ENCODE measurements around the gene CCDC170. TPM values are rescaled to one million over a fixed set of nuclear protein-coding genes. Genes with fewer than 3 reads are reported as not detected.

Gene CCDC170
- total RNA-seq, 1 donor from 2014 or later, result not detected

DNA sequence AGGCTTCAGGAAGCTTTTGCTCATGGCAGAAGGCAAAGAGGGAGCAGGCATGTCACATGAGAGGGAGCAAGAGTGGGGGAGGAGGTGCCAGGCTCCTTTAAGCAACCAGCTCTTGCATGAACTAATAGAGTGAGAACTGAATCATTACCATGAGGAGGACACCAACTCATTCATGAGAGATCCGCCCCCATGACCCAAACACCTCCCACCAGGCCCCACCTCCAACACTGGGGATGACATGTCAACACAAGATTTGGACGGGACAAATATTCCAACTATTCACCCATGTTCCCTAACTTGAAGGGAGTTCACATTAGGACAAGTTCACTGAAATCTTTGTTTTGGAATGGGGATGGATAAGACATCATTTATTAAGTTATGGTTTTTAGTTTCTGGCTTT is 158.5 kb downstream of the CCDC170 start:
- Histone ChIP-seq H3K4me3 (ENCODE audit: low read depth, low read length) (no peak overlapping the region), H3K27me3 (ENCODE audit: control insufficient read depth, insufficient read depth, low read length) (no peaks in the 10 kb centered on the region), H3K36me3 (ENCODE audit: control insufficient read depth, insufficient read depth, low read length) (no peaks in the 10 kb centered on the region)
- FAIRE-seq (no peak), DNase-seq (ENCODE audit: low read depth) (peak; percentile 87)
- TF ChIP-seq, protein P1, sequence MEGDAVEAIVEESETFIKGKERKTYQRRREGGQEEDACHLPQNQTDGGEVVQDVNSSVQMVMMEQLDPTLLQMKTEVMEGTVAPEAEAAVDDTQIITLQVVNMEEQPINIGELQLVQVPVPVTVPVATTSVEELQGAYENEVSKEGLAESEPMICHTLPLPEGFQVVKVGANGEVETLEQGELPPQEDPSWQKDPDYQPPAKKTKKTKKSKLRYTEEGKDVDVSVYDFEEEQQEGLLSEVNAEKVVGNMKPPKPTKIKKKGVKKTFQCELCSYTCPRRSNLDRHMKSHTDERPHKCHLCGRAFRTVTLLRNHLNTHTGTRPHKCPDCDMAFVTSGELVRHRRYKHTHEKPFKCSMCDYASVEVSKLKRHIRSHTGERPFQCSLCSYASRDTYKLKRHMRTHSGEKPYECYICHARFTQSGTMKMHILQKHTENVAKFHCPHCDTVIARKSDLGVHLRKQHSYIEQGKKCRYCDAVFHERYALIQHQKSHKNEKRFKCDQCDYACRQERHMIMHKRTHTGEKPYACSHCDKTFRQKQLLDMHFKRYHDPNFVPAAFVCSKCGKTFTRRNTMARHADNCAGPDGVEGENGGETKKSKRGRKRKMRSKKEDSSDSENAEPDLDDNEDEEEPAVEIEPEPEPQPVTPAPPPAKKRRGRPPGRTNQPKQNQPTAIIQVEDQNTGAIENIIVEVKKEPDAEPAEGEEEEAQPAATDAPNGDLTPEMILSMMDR (IDR thresholded peaks at IDR 0.05; ENCODE audit: insufficient read depth, low read length, severe bottlenecking), result no peak

- H3K4me3 ChIP-seq (ENCODE audit: low read depth, low read length), result no peak overlapping the region
- no peak for FAIRE-seq
These were observed 161.3 kb downstream of the CCDC170 start for GRCh38 chr6:151655099-151655498.

GRCh38 chr6:151656392-151656791 is 162.6 kb downstream of the CCDC170 start:
- Histone ChIP-seq H3K4me3 (ENCODE audit: low read depth, low read length) (no peak overlapping the region), H3K36me3 (ENCODE audit: control insufficient read depth, insufficient read depth, low read length) (no peaks in the 10 kb centered on the region), H3K27me3 (ENCODE audit: control insufficient read depth, insufficient read depth, low read length) (no peaks in the 10 kb centered on the region)
- DNase-seq (ENCODE audit: low read depth) (no peak), FAIRE-seq (no peak)
- TF ChIP-seq, protein P1 (IDR thresholded peaks at IDR 0.05; ENCODE audit: insufficient read depth, low read length, severe bottlenecking), result no peak

More at GRCh38 chr6:151655099-151655498, 161.3 kb downstream of the CCDC170 start:
- H3K27me3 ChIP-seq (ENCODE audit: control insufficient read depth, insufficient read depth, low read length), result no peaks in the 10 kb centered on the region
- no peaks in the 10 kb centered on the region for H3K36me3 ChIP-seq (ENCODE audit: control insufficient read depth, insufficient read depth, low read length)
- TF ChIP-seq, protein P1 (IDR thresholded peaks at IDR 0.05; ENCODE audit: insufficient read depth, low read length, severe bottlenecking), result no peak
- no peak for DNase-seq (ENCODE audit: low read depth)

- H3K4me3 ChIP-seq (ENCODE audit: low read depth, low read length), result no peak overlapping the region
- TF ChIP-seq, protein P1 (IDR thresholded peaks at IDR 0.05; ENCODE audit: insufficient read depth, low read length, severe bottlenecking), result no peak
- FAIRE-seq (no peak), DNase-seq (ENCODE audit: low read depth) (no peak)
- H3K36me3 ChIP-seq (ENCODE audit: control insufficient read depth, insufficient read depth, low read length), result no peaks in the 10 kb centered on the region
- H3K27me3 ChIP-seq (ENCODE audit: control insufficient read depth, insufficient read depth, low read length), result no peaks in the 10 kb centered on the region
These were observed 164.3 kb downstream of the CCDC170 start for GRCh38 chr6:151658091-151658490.

DNA sequence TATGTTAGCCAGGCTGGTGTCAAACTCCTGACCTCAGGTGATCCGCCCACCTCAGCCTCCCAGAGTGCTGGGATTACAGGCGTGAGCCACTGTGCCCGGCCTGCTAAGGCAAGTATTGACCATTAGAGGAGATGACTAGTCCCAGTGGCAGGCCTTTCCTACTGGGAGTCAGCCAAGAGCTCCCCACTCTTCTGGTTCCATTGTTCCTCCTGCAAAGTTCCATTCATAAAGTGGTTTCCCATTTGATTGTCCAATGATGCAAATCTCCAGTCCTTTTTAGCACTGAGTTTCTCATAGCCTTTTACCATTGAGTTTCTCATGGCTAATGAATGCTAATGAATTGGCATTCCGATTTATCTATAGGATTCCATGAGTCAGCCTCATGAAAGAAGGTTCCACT is 165.4 kb downstream of the CCDC170 start:
- TF ChIP-seq, protein P1 (IDR thresholded peaks at IDR 0.05; ENCODE audit: insufficient read depth, low read length, severe bottlenecking), result no peak
- no peak for FAIRE-seq
- no peak for DNase-seq (ENCODE audit: low read depth)
- Histone ChIP-seq H3K36me3 (ENCODE audit: control insufficient read depth, insufficient read depth, low read length) (no peaks in the 10 kb centered on the region), H3K27me3 (ENCODE audit: control insufficient read depth, insufficient read depth, low read length) (no peaks in the 10 kb centered on the region), H3K4me3 (ENCODE audit: low read depth, low read length) (no peak overlapping the region)

DNA sequence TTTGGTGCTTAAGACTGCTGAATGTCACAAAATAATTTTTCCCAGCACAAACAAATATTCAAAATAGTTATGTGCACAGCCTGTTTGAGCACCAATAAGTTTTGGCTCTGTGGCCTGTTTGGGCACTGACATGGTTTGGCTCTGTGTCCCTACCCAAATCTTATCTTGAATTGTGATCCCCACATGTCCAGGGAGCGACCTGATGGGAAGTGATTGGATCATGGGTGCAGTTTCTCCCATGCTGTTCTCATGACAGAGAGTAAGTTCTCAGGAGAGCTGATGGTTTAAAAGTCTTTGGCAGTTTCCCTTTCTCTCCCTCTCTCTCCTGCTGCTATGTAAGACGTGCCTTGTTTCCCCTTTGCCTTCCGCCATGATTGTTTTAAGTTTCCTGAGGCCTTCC is 167.7 kb downstream of the CCDC170 start:
- FAIRE-seq (no peak), DNase-seq (ENCODE audit: low read depth) (no peak)
- Histone ChIP-seq H3K36me3 (ENCODE audit: control insufficient read depth, insufficient read depth, low read length) (no peaks in the 10 kb centered on the region), H3K27me3 (ENCODE audit: control insufficient read depth, insufficient read depth, low read length) (no peaks in the 10 kb centered on the region), H3K4me3 (ENCODE audit: low read depth, low read length) (no peak overlapping the region)
- TF ChIP-seq, protein P1 (IDR thresholded peaks at IDR 0.05; ENCODE audit: insufficient read depth, low read length, severe bottlenecking), result no peak
